Stimulated activated naive CD8-positive, alpha-beta T cell treated with anti-CD3 and anti-CD28 coated beads, Interleukin-15, Interleukin-2, amounts not matched to agents 100 U/mL and 50 U/mL, for 24 hours (primary cell): Measurements from ENCODE around the gene ADAM12.

ENCODE experiments used
- ATAC-seq: fragments of 150-1000 bp; cut with Tn5 transposase; one replicate; pipeline ENCODE4 v1.10.0; 2021
- DNase-seq: peaks from one replicate; pipeline ENCODE4 v3.0.0; 2021

ADAM12 gene

GRCh38 chr10:126387931-126388911, at the start of gene ADAM12:
Gene ADAM12 (minus strand): TSS chr10:126388477. CDS start chr10:126388145, 332 bp downstream.
- no peak for DNase-seq
- no peak for ATAC-seq

- no peak for DNase-seq
- ATAC-seq: no peak
These were observed 49.5 kb upstream of the ADAM12 start for GRCh38 chr10:126437635-126438406.

DNA sequence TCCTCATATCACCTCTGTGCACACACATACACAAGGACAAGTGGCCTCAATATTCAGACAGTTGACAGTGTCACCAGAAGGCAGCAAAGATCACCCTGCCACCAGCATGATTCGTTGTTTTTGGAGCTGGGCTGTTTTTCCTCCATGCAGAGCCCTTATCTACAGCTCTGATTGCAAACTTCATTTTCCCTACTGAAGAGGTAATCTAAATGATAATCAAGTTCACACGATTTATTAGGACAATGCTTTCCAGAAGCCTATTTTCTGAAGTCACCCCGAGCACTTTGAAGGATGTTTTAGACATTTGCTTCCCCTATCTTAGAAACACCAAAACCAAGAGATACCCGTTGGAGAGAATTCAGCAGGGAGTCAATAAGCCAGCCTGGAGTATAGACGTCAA, 46.0 kb upstream of the ADAM12 start:
- no peak for ATAC-seq
- no peak for DNase-seq

DNA sequence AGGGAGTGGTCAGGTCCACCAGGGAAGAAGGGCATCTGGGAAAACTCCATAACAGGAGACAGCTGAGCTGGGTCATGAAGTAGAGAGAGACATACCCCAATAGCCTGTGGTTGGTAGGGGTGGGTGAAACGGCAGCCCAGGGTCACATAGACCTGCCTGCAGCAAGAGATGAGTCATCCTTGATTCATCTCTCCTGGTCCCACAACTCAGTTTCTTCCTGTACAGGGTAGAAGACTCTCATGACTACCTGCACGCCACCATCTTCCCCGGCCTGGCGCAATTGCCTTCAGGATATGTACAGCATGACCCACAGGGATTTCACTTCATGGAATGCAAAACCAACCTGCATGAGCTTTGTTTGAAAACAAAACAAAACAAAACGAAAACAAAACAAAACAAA, 45.1 kb upstream of the ADAM12 start:
- ATAC-seq (no peak), DNase-seq (no peak)

DNA sequence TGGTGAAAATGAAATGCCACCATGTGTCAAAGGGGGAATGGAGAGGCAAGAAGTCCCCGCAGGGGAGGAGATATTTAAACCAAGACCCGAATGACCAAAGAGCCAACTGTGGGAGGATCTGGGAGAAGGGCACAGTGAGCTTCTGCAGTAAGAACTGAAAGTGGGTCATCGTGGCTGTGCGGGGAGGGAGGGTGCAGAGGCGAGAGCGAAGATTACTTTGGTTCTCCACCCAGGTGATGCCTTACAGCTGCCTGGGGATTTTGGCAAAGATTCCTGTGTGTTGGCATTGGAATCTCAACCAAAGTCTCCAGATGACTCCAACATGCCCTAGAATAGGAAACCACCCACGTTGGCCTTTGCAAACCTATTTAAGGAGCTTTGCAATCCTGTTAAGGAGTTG, 44.2 kb upstream of the ADAM12 start:
- DNase-seq (no peak), ATAC-seq (no peak)

- ATAC-seq (no peak), DNase-seq (no peak)
These were observed 43.5 kb upstream of the ADAM12 start for GRCh38 chr10:126431816-126432215.

- no peak for DNase-seq
- no peak for ATAC-seq
These were observed 42.2 kb upstream of the ADAM12 start for GRCh38 chr10:126430512-126430911.

DNA sequence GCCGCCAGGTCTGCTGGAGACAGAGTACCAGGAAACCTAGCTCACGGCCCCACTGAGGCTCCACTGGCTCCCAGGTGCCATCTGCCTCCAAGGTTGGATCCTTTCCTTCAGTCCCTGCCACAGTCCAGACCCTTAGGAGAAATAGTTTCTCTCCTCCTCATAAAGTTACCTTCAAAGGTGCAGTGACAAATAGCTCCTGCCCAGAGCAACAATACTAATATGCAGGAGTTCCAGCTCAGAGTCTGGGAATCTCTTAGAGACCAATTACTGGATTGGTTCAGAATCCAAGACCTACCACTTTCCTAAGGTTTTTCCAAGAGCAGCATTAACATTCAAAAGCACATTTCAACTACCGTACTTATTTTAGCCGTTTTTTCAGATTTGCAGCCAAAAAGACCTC, 41.0 kb upstream of the ADAM12 start:
- DNase-seq (no peak), ATAC-seq (no peak)

- ATAC-seq (no peak), DNase-seq (no peak)
These were observed 37.3 kb upstream of the ADAM12 start for GRCh38 chr10:126425489-126426065.

- ATAC-seq: no peak
- no peak for DNase-seq
These were observed 36.8 kb upstream of the ADAM12 start for GRCh38 chr10:126425032-126425431.

DNA sequence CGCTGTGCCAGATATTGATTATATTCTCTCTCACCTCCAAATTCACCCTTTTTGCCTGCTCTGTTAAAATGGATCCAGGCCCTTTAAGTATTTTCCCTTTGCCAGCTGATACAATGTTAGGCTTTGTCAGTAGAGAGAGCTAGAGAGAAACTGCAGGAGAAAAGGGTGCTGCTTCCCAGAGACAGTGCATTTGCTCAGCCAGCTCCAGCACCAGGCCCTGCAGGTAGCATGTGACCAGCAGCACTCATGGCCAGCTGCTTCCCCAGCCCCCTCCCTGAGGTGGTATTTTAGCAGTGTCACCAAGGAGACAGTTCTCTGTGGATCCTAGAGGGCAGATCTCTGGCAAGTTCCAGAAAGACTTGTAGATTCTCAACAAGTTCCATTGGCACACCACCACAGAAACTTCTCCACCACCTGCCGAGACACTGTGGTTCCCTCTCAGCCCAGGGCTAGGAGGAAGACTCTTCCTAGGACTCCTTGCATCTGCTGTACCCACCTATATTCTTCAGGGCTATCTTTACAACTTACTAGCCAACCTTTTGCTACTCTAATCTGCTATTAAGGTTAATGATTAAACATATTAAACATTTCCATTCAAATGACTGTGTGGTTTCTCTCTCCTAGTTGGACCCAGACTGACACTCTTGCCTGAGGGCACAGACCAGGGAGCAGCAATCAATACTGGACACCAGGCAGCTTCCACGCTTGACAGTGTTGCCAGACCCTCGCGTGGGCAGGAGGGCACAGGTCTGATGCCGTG, 35.6 kb upstream of the ADAM12 start:
- no peak for DNase-seq
- ATAC-seq: no peak

DNA sequence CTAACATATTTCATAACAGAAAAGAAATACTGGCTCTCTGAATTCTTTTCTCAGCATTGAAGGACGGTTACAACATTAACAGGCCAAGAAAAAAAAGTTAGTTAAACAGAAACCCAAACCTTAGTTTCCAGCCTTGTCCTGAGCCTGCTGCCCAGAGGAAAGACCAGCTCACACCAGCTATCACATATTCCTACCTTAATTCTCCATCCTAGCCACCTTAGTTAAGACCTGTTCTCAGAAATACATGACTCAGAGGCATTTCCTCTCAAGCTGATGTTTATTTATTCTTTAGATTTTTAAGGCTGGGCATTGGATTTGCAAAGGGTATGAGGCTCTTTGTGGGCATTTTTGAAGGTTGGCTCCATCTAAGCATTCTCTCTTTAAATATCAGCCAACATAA, 34.3 kb upstream of the ADAM12 start:
- ATAC-seq (no peak), DNase-seq (no peak)

- ATAC-seq (no peak), DNase-seq (no peak)
These were observed 33.5 kb upstream of the ADAM12 start for GRCh38 chr10:126421756-126422256.

- DNase-seq (no peak), ATAC-seq (no peak)
These were observed 32.5 kb upstream of the ADAM12 start for GRCh38 chr10:126420567-126421300.

GRCh38 chr10:126417220-126417825, 29.0 kb upstream of the ADAM12 start:
- ATAC-seq: no peak
- DNase-seq: no peak

DNA sequence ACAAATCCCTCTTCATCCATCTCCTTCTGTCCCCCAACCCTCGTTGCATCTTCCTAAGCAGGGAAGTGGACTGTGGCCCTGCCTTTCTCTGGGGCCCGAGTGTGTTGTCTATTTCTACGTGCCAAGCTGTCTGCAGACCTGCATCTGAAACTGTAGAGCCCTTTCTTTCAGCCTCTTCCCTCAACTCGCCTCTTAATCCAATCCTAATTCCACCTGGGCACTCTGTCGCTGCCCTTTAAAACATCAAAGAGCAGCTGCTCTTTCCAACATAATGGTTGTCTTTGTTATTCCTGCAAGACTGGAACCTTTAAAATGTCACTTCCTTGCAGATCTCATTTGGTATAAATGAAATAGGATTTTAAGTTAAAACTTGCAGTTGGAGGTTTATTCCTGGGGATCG, 21.5 kb upstream of the ADAM12 start:
- DNase-seq: no peak
- ATAC-seq: no peak

DNA sequence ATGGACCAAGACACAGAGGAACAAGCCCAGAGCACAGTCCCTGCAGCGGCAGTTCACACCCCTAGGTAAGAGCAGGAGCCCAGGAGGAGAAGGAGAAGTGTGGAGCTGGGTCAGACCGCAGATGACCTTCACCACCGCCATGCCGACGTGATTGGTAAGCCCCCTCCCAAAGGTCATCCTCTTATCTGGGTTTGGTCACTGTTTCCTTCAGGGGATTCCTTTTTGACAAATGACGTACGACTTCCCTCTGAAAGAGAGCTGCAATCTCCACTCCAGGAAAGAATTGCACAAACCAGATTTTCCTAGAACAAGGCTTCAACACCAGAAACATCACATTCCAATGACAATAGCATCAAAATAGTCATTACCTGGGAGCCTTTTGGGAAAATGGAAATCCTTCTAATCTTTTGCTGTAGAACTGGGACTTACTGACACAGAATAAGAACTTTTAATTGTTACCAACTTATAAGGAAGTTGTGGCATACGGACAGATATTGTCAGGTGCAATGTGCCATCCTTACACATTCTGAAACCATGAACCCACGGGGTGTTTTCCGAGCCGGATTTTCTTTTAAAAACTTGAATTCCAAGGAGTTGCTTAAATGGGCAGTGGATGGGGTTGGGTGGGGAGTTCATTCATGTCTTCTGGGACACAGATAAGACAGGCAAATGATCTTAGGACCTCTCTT, 20.8 kb upstream of the ADAM12 start:
- no peak for ATAC-seq
- DNase-seq: no peak

DNA sequence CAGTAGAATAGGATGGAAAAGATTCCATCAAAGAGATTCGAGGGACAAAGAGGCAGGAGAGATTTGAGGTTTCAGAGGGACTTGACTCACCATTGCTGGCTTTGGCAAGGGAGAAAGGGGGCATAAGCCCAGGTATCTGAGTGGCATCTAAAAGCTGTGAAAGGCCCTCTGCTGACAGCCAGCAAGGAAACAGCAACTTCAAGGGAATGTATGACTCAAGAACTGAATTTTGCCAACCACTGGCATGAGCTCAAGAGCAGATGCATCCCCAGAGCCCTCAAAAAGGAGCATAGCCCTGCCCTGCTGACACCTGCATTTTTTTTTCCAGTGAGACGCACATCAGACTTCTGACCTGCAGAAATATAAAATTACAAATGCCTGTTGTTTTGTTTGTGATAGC, 19.6 kb upstream of the ADAM12 start:
- DNase-seq (no peak), ATAC-seq (no peak)

DNA sequence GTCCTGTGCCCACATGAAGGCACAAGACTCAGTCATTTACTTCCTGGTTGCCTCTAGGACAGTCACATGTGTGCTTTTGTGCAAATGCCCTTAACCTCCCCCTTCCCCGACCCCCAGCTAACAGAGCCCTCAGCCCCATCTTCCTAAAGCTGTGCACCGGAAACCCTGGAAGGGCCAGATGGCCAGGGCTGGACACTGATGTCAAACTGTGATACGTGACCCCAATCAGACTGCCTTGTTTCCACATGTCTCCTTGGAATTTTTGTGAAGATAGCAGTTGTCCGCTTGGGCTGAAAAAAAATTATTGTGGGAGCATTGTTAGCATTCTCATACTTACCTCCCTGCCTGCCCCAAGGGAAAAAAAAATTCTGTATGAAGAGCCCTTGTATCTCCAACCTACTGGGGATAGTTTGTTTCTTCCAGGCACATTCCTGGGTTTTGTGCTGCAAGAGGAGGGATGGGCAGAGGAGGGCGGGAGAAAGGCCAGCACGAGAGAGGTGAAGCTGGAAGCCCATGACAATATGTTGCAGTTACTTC, 17.0 kb upstream of the ADAM12 start:
- DNase-seq (no peak), ATAC-seq (no peak)
